WTC11 (cell line): ENCODE measurements around the gene PHLPP1. TPM values are rescaled to one million over a fixed set of nuclear protein-coding genes. Genes with fewer than 3 reads are reported as not detected.

Source experiments
- ATAC-seq: fragments of 200-7000 bp; cut with Tn5 transposase; 2 replicates; pipeline ENCODE4 v1.10.0; 2021; ENCODE audit warnings: mild to moderate bottlenecking, moderate library complexity
- CTCF ChIA-PET: fragments of 300-600 bp; sonication (Branson Sonifier 250); formaldehyde crosslinking; loops from one replicate; lab custom pipeline; 2021; ENCODE audit warnings: antibody characterized with exemption; lab: Charles Lee
- POLR2A ChIA-PET: fragments of 350-600 bp; sonication (Branson Sonifier 250); formaldehyde crosslinking; loops from one replicate; lab custom pipeline; 2021; ENCODE audit warnings: antibody characterized with exemption; lab: Charles Lee
- DNase-seq: peaks from one replicate; pipeline ENCODE4 v3.0.0; 2021; ENCODE audit warnings: low spot score
- H3K27ac Mint-ChIP-seq: 2 replicates; pipeline ENCODE4 v1.8.0; 2021; ENCODE audit warnings: mixed read lengths
- H3K27me3 Mint-ChIP-seq: 2 replicates; pipeline ENCODE4 v1.8.0; 2021; ENCODE audit warnings: low read depth, mild to moderate bottlenecking, moderate library complexity, mixed read lengths
- H3K36me3 Mint-ChIP-seq: 2 replicates; pipeline ENCODE4 v1.8.0; 2021; ENCODE audit warnings: mixed read lengths
- H3K4me1 Mint-ChIP-seq: 2 replicates; pipeline ENCODE4 v1.8.0; 2022; ENCODE audit warnings: mixed read lengths
- H3K4me3 Mint-ChIP-seq: 2 replicates; pipeline ENCODE4 v1.8.0; 2021; ENCODE audit warnings: mild to moderate bottlenecking, moderate library complexity, mixed read lengths
- H3K9me3 Mint-ChIP-seq: 2 replicates; pipeline ENCODE4 v1.8.0; 2021; ENCODE audit warnings: mixed read lengths
- ATF1 ChIP-seq: sonication (generic); formaldehyde crosslinking; IDR thresholded peaks from 2 replicates; pipeline ENCODE4 v1.8.1; 2023; ENCODE audit warnings: mild to moderate bottlenecking, moderate library complexity, missing genetic modification reagents
- EMX1 ChIP-seq: fragments of 250-450 bp; sonication (Bioruptor Pico); IDR thresholded peaks from 2 replicates; pipeline ENCODE4 v1.8.0; 2021; ENCODE audit warnings: mild to moderate bottlenecking
- ETV6 ChIP-seq: sonication (generic); formaldehyde crosslinking; IDR thresholded peaks from 2 replicates; pipeline ENCODE4 v1.8.1; 2022; ENCODE audit warnings: mild to moderate bottlenecking, missing genetic modification reagents
- FOXJ3 ChIP-seq: sonication (generic); formaldehyde crosslinking; IDR thresholded peaks from 2 replicates; pipeline ENCODE4 v1.9.0; 2021; ENCODE audit warnings: missing genetic modification reagents, mild to moderate bottlenecking, borderline replicate concordance
- FOXP1 ChIP-seq: sonication (generic); formaldehyde crosslinking; IDR thresholded peaks from 2 replicates; pipeline ENCODE4 v1.8.0; 2022; ENCODE audit warnings: missing genetic modification reagents, mild to moderate bottlenecking, moderate library complexity, borderline replicate concordance
- JUN ChIP-seq: sonication (generic); formaldehyde crosslinking; IDR thresholded peaks from 2 replicates; pipeline ENCODE4 v1.8.0; 2023; ENCODE audit warnings: mild to moderate bottlenecking, missing genetic modification reagents
- MXD4 ChIP-seq: fragments of 250-450 bp; sonication (Bioruptor Pico); IDR thresholded peaks from 2 replicates; pipeline ENCODE4 v1.8.0; 2021; ENCODE audit warnings: mild to moderate bottlenecking, moderate library complexity, borderline replicate concordance
- MYBL2 ChIP-seq: sonication (generic); formaldehyde crosslinking; IDR thresholded peaks from 2 replicates; pipeline ENCODE4 v1.8.1; 2023; ENCODE audit warnings: mild to moderate bottlenecking, moderate library complexity, missing genetic modification reagents
- OVOL2 ChIP-seq: fragments of 250-450 bp; sonication (Bioruptor Pico); IDR thresholded peaks from 2 replicates; pipeline ENCODE4 v1.9.0; 2021; ENCODE audit warnings: mild to moderate bottlenecking, borderline replicate concordance
- RELA ChIP-seq: sonication (generic); formaldehyde crosslinking; IDR thresholded peaks from 2 replicates; pipeline ENCODE4 v1.8.1; 2022; ENCODE audit warnings: missing genetic modification reagents, mild to moderate bottlenecking, borderline replicate concordance
- TCF7 ChIP-seq: sonication (generic); formaldehyde crosslinking; IDR thresholded peaks from 2 replicates; pipeline ENCODE4 v1.8.0; 2022; ENCODE audit warnings: mild to moderate bottlenecking, low read depth, missing genetic modification reagents, moderate library complexity
- TEAD1 ChIP-seq: sonication (generic); formaldehyde crosslinking; IDR thresholded peaks from 2 replicates; pipeline ENCODE4 v1.8.0; 2022; ENCODE audit warnings: mild to moderate bottlenecking, missing genetic modification reagents
- ZNF121 ChIP-seq: sonication (generic); formaldehyde crosslinking; IDR thresholded peaks from 2 replicates; pipeline ENCODE4 v1.8.0; 2023; ENCODE audit warnings: missing genetic modification reagents
- ZNF263 ChIP-seq: sonication (generic); formaldehyde crosslinking; IDR thresholded peaks from 2 replicates; pipeline ENCODE4 v1.8.1; 2022; ENCODE audit warnings: low read depth, mild to moderate bottlenecking, moderate library complexity, missing genetic modification reagents
- ZNF396 ChIP-seq: fragments of 250-450 bp; sonication (Bioruptor Pico); IDR thresholded peaks from 2 replicates; pipeline ENCODE4 v1.8.0; 2021; ENCODE audit warnings: mild to moderate bottlenecking, moderate library complexity, borderline replicate concordance
- ZNF423 ChIP-seq: fragments of 250-450 bp; sonication (Bioruptor Pico); IDR thresholded peaks from 2 replicates; pipeline ENCODE4 v2.1.2; 2022; ENCODE audit warnings: mild to moderate bottlenecking, moderate library complexity
- ZNF671 ChIP-seq: fragments of 250-450 bp; sonication (Bioruptor Pico); IDR thresholded peaks from 2 replicates; pipeline ENCODE4 v1.8.0; 2021; ENCODE audit warnings: mild to moderate bottlenecking
- total RNA-seq: library from RNA; stranded (reverse); gene quantifications from 3 replicates; pipeline ENCODE4 v1.2.3, GENCODE V29; 2021
- TF ChIP-seq, protein P1 (sequence below): sonication (generic); formaldehyde crosslinking; conservative IDR thresholded peaks from 2 replicates; pipeline ENCODE4 v1.8.1; 2023; ENCODE audit warnings: mild to moderate bottlenecking, low read depth, missing genetic modification reagents, moderate library complexity
- TF ChIP-seq, protein P2 (sequence below): fragments of 250-450 bp; sonication (Bioruptor Pico); conservative IDR thresholded peaks from 2 replicates; pipeline ENCODE4 v1.9.0; 2021; ENCODE audit warnings: mild to moderate bottlenecking
- TF ChIP-seq, protein P3 (sequence below): sonication (generic); formaldehyde crosslinking; IDR thresholded peaks from 2 replicates; pipeline ENCODE4 v1.8.0; 2022; ENCODE audit warnings: mild to moderate bottlenecking, missing genetic modification reagents
- TF ChIP-seq, protein P4 (sequence below): sonication (generic); formaldehyde crosslinking; IDR thresholded peaks from 2 replicates; pipeline ENCODE4 v1.8.0; 2022; ENCODE audit warnings: mild to moderate bottlenecking, missing genetic modification reagents
- TF ChIP-seq, protein P5 (sequence below): sonication (generic); formaldehyde crosslinking; conservative IDR thresholded peaks from 2 replicates; pipeline ENCODE4 v1.8.1; 2022; ENCODE audit warnings: mild to moderate bottlenecking, missing genetic modification reagents
- TF ChIP-seq, protein P6 (sequence below): sonication (generic); formaldehyde crosslinking; IDR thresholded peaks from 2 replicates; pipeline ENCODE4 v1.8.1; 2022; ENCODE audit warnings: low read depth, missing genetic modification reagents, borderline replicate concordance
- TF ChIP-seq, protein P7 (sequence below): sonication (generic); formaldehyde crosslinking; IDR thresholded peaks from 2 replicates; pipeline ENCODE4 v1.8.0; 2023; ENCODE audit warnings: mild to moderate bottlenecking, missing genetic modification reagents

The PHLPP1 gene
- total RNA-seq, 1 experiment from 2014 or later = 52.0 TPM

DNA sequence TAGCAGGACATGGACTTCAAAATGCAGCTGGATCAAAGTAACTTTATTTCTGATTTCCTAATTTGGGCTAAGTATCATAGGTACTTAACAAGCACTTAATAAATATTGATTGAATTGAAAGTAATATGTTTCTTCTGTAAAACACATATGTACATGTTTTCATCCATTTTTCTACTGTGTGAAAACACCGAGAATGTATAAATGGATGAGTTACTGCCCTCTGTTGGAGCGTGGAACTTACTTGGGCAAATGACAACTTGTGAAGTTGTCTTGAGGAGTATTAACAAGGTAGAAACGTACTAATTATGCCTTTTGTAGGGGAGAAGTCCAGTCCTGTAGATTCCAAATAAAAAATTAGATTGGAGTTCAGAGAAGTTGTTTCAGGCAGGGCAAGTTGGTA lies 87.2 kb downstream of the PHLPP1 start:
- ChIA-PET POLR2A (interaction anchor here (1.4 kb wide), 1 partner anchor 86 kb away, joined by 3 read pairs; no protein-coding TSS in a partner anchor), CTCF (interaction anchor here (1.0 to 1.5 kb wide), 2 partner anchors 11 to 88 kb away, joined by 3 to 9 read pairs; partner anchors contain the start of gene PHLPP1)
- DNase-seq = no peak
- Mint-ChIP-seq H3K4me3 (no peak overlapping the region), H3K27me3 (no peaks in the 10 kb centered on the region), H3K27ac (peak overlapping the region; percentile 78), H3K9me3 (no peaks in the 10 kb centered on the region), H3K4me1 (peaks cover 74% of the 10 kb centered on the region), H3K36me3 (no peaks in the 10 kb centered on the region)
- no peak for TF ChIP-seq TCF7 (CRISPR knock-in tag)
- TF ChIP-seq ZNF121 (CRISPR knock-in tag) = no peak
- no peak for TF ChIP-seq FOXP1 (CRISPR knock-in tag)
- no peak for TF ChIP-seq RELA (CRISPR knock-in tag)
- TF ChIP-seq, protein P1, sequence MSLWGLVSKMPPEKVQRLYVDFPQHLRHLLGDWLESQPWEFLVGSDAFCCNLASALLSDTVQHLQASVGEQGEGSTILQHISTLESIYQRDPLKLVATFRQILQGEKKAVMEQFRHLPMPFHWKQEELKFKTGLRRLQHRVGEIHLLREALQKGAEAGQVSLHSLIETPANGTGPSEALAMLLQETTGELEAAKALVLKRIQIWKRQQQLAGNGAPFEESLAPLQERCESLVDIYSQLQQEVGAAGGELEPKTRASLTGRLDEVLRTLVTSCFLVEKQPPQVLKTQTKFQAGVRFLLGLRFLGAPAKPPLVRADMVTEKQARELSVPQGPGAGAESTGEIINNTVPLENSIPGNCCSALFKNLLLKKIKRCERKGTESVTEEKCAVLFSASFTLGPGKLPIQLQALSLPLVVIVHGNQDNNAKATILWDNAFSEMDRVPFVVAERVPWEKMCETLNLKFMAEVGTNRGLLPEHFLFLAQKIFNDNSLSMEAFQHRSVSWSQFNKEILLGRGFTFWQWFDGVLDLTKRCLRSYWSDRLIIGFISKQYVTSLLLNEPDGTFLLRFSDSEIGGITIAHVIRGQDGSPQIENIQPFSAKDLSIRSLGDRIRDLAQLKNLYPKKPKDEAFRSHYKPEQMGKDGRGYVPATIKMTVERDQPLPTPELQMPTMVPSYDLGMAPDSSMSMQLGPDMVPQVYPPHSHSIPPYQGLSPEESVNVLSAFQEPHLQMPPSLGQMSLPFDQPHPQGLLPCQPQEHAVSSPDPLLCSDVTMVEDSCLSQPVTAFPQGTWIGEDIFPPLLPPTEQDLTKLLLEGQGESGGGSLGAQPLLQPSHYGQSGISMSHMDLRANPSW (CRISPR knock-in tag) = no peak
- TF ChIP-seq, protein P2, sequence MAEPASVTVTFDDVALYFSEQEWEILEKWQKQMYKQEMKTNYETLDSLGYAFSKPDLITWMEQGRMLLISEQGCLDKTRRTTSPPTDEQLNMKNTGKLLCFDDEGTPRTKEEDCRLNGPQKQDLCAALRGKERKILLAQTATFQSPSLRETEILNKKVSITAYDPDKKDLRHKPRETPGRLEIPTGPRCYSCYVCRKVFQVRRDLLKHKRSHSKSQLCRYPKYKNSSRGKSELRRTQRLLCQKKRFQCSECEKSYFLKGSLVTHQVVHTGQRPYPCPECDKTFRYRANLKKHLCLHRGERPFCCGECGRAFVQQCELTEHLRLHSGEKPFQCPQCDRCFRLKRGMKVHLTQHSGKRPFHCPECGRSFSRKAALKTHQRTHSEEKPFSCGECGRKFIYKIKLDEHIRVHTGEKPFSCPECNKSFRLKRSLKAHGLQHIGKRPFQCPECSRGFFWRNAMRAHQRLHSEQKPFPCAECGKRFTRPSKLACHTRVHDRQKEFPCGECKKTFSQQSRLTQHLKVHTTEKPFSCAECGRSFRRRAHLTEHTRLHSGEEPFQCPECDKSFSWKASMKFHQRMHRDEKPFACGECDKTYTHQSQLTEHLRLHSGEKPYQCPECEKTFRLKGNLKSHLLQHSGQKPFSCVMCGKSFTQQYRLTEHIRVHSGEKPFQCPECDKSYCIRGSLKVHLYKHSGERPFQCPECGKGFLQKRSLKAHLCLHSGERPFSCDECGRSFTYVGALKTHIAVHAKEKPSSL (CRISPR knock-in tag) = no peak
- TF ChIP-seq ZNF671 (CRISPR knock-in tag) = no peak
- TF ChIP-seq, protein P3, sequence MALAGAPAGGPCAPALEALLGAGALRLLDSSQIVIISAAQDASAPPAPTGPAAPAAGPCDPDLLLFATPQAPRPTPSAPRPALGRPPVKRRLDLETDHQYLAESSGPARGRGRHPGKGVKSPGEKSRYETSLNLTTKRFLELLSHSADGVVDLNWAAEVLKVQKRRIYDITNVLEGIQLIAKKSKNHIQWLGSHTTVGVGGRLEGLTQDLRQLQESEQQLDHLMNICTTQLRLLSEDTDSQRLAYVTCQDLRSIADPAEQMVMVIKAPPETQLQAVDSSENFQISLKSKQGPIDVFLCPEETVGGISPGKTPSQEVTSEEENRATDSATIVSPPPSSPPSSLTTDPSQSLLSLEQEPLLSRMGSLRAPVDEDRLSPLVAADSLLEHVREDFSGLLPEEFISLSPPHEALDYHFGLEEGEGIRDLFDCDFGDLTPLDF (CRISPR knock-in tag) = no peak
- TF ChIP-seq, protein P4, sequence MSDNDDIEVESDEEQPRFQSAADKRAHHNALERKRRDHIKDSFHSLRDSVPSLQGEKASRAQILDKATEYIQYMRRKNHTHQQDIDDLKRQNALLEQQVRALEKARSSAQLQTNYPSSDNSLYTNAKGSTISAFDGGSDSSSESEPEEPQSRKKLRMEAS (CRISPR knock-in tag) = no peak
- TF ChIP-seq OVOL2 = no peak
- TF ChIP-seq ZNF423 = no peak
- TF ChIP-seq ZNF396 (CRISPR knock-in tag) = no peak
- no peak for TF ChIP-seq TEAD1 (CRISPR knock-in tag)
- no peak for ATAC-seq

DNA sequence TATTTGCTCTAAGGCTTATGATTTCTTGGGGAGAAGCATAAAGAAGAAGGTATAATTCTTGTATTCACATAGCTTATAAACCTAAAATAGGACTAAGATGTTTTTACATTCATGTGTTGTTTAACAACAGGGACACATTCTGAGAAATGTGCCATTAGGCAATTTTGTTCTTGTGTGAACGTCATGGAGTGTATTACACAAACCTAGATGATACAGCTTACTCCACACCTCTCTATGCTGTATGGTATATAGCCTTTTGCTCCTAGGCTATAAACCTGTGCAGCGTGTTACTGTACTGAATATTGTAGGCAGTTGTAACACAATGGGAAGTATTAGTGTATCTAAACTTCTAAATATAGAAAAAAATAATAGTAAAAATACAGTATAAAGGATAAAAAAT lies 92.1 kb downstream of the PHLPP1 start:
- DNase-seq = no peak
- ChIA-PET POLR2A (no interaction called here), CTCF (no interaction called here)
- Mint-ChIP-seq H3K36me3 (no peaks in the 10 kb centered on the region), H3K9me3 (no peaks in the 10 kb centered on the region), H3K4me1 (peaks cover 66% of the 10 kb centered on the region)
- no peak for TF ChIP-seq ETV6 (CRISPR knock-in tag)
- TF ChIP-seq EMX1 (CRISPR knock-in tag) = no peak
- TF ChIP-seq FOXJ3 (CRISPR knock-in tag) = no peak
- TF ChIP-seq MYBL2 (CRISPR knock-in tag) = no peak
- TF ChIP-seq JUN (CRISPR knock-in tag) = no peak
- TF ChIP-seq, protein P5, sequence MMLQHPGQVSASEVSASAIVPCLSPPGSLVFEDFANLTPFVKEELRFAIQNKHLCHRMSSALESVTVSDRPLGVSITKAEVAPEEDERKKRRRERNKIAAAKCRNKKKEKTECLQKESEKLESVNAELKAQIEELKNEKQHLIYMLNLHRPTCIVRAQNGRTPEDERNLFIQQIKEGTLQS = no peak
- no peak for TF ChIP-seq MXD4 (CRISPR knock-in tag)
- TF ChIP-seq, protein P6, sequence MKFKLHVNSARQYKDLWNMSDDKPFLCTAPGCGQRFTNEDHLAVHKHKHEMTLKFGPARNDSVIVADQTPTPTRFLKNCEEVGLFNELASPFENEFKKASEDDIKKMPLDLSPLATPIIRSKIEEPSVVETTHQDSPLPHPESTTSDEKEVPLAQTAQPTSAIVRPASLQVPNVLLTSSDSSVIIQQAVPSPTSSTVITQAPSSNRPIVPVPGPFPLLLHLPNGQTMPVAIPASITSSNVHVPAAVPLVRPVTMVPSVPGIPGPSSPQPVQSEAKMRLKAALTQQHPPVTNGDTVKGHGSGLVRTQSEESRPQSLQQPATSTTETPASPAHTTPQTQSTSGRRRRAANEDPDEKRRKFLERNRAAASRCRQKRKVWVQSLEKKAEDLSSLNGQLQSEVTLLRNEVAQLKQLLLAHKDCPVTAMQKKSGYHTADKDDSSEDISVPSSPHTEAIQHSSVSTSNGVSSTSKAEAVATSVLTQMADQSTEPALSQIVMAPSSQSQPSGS (CRISPR knock-in tag) = no peak
- TF ChIP-seq, protein P7, sequence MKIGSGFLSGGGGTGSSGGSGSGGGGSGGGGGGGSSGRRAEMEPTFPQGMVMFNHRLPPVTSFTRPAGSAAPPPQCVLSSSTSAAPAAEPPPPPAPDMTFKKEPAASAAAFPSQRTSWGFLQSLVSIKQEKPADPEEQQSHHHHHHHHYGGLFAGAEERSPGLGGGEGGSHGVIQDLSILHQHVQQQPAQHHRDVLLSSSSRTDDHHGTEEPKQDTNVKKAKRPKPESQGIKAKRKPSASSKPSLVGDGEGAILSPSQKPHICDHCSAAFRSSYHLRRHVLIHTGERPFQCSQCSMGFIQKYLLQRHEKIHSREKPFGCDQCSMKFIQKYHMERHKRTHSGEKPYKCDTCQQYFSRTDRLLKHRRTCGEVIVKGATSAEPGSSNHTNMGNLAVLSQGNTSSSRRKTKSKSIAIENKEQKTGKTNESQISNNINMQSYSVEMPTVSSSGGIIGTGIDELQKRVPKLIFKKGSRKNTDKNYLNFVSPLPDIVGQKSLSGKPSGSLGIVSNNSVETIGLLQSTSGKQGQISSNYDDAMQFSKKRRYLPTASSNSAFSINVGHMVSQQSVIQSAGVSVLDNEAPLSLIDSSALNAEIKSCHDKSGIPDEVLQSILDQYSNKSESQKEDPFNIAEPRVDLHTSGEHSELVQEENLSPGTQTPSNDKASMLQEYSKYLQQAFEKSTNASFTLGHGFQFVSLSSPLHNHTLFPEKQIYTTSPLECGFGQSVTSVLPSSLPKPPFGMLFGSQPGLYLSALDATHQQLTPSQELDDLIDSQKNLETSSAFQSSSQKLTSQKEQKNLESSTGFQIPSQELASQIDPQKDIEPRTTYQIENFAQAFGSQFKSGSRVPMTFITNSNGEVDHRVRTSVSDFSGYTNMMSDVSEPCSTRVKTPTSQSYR (CRISPR knock-in tag) = no peak
- no peak for TF ChIP-seq ZNF263
- no peak for TF ChIP-seq ATF1 (CRISPR knock-in tag)
- TF ChIP-seq, all 79 proteins: peak for 0
- no peak overlapping the region for H3K27ac Mint-ChIP-seq
- no peak for ATAC-seq
- H3K4me3 Mint-ChIP-seq = no peak overlapping the region
- no peaks in the 10 kb centered on the region for H3K27me3 Mint-ChIP-seq
